ENCODE measurements around the gene SUGCT. TPM values are rescaled to one million over a fixed set of nuclear protein-coding genes. Genes with fewer than 3 reads are reported as not detected.
"Not testable (repeated sequence)": the region's sequence is repeated elsewhere in the genome, so short reads cannot be mapped to it uniquely, and the experiment has no call there.

SUGCT gene
- total RNA-seq, 4 donors from 2014 or later = 0.83 to 7.1 (median 3.2) TPM

GRCh38 chr7:40147371-40148246 is 12.8 kb downstream of the SUGCT start:
- Histone ChIP-seq H3K27me3 (no peaks in the 10 kb centered on the region), H3K4me3 (no peak overlapping the region), H3K27ac (no peak overlapping the region), H3K9me3 (no peaks in the 10 kb centered on the region), H3K36me3 (no peaks in the 10 kb centered on the region), H3K4me1 (no peaks in the 10 kb centered on the region)
- no peak for TF ChIP-seq POLR2A (IDR thresholded peaks at IDR 0.05)
- no peak for TF ChIP-seq CTCF (IDR thresholded peaks at IDR 0.05)
- intact Hi-C loops (cut with DNase I) = no loop called here
- WGBS, 2 donors = 78 to 89% methylated on average over 14 to 19 of the region's 19 CpGs
- DNase-seq = no peak

DNA sequence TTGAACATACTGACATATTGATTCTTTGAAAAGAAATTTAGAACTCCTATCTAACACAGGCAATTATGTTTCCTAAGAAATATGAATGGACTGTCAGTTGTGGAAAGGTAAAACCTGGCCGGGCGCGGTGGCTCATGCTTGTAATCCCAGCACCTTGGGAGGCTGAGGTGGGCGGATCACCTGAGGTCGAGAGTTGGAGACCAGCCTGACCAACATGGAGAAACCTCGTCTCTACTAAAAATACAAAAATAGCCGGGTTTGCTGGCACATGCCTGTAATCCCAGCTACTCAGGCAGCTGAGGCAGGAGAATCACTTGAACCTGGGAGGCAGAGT is 13.4 kb downstream of the SUGCT start:
- H3K4me1 ChIP-seq; H3K4me3 ChIP-seq; intact Hi-C loops (cut with DNase I); H3K9me3 ChIP-seq; H3K27me3 ChIP-seq; H3K36me3 ChIP-seq; H3K27ac ChIP-seq; DNase-seq: not testable (repeated sequence)
- WGBS, 2 donors = 88 to 92% methylated on average over 5 to 7 of the region's 7 CpGs

DNA sequence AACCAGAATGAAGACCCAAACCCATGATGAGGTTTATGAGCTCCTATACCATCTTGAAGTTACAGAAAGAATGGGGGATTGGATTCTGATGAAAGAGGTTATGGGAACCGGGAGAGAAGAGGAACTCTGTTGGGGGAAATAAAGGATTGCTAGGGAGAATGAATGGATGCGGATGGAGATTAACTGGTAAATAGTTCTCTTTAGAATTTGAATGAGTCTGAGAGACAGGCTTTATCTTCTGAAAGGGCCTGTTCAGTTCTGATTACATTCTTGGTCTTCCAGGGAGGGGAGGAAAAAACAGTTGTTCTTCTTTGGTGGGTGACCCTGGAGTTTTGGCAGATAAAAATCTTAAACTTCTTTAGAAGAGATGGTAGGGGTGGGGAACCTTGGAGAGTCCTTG is 13.9 kb downstream of the SUGCT start:
- H3K36me3 ChIP-seq = no peaks in the 10 kb centered on the region
- no peaks in the 10 kb centered on the region for H3K27me3 ChIP-seq
- intact Hi-C loops (cut with DNase I) = no loop called here
- H3K4me1 ChIP-seq = no peaks in the 10 kb centered on the region
- TF ChIP-seq CTCF (IDR thresholded peaks at IDR 0.05) (no peak), POLR2A (IDR thresholded peaks at IDR 0.05) (no peak)
- H3K4me3 ChIP-seq = no peak overlapping the region
- WGBS, 2 donors = 76 to 95% methylated on average over 2 of the region's 2 CpGs
- no peak overlapping the region for H3K27ac ChIP-seq
- DNase-seq = no peak
- H3K9me3 ChIP-seq = no peaks in the 10 kb centered on the region

DNA sequence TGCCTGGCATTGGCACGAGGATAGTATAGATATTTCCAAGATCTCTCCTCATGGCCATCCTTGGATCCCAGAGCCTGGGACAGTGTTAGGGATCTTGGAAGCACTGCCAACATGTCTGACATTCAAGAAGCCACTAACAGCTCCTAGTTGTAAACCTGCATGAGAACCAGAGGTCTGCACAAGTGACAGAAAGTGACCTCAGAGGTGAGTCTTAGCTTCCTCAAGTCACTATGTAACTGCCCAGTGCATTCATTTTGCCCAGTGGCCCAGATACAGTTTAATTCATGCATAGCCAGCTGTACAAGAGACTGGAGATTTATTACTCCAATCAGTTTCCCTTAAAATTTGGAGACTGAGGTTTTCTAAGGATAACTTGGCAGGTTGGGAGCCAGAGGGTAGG is 16.7 kb downstream of the SUGCT start:
- H3K4me3 ChIP-seq = no peak overlapping the region
- H3K27me3 ChIP-seq = no peaks in the 10 kb centered on the region
- TF ChIP-seq POLR2A (IDR thresholded peaks at IDR 0.05) (no peak), CTCF (IDR thresholded peaks at IDR 0.05) (no peak)
- no peaks in the 10 kb centered on the region for H3K9me3 ChIP-seq
- 73 to 100% methylated on average over 1 of the region's 1 CpG for WGBS, 2 donors
- intact Hi-C loops (cut with DNase I) = no loop called here
- DNase-seq = no peak
- H3K36me3 ChIP-seq = no peaks in the 10 kb centered on the region
- H3K4me1 ChIP-seq = no peaks in the 10 kb centered on the region
- no peak overlapping the region for H3K27ac ChIP-seq

- Histone ChIP-seq H3K9me3 (no peaks in the 10 kb centered on the region), H3K27ac (no peak overlapping the region), H3K36me3 (no peaks in the 10 kb centered on the region), H3K27me3 (no peaks in the 10 kb centered on the region), H3K4me1 (no peaks in the 10 kb centered on the region), H3K4me3 (no peak overlapping the region)
- no peak for DNase-seq
- WGBS, 2 donors = 87 to 90% methylated on average over 4 of the region's 4 CpGs
- TF ChIP-seq POLR2A (IDR thresholded peaks at IDR 0.05) (no peak), CTCF (IDR thresholded peaks at IDR 0.05) (no peak)
- intact Hi-C loops (cut with DNase I) = no loop called here
Measured at GRCh38 chr7:40156988-40157387, 22.2 kb downstream of the SUGCT start.

DNA sequence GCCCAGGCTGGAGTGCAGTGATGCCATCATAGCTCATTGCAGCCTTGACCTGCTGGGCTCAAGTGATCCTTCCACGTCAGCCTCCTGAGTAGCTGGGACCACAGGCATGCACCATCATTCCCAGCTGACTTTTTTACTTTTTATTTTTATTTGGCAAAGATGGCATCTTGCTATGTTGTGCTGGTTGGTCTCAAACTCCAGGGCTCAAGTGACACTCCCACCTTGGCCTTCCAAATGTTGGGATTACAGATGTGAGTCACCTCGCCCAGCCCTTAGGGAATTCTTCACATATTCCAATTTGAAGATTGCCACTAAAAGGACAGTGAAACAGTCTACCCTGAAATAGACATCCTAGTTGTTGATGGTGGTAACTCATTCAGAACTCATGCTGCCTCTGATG is 27.7 kb downstream of the SUGCT start:
- DNase-seq = no peak
- no peaks in the 10 kb centered on the region for H3K27me3 ChIP-seq
- no peak overlapping the region for H3K27ac ChIP-seq
- TF ChIP-seq POLR2A (IDR thresholded peaks at IDR 0.05) = no peak
- no peaks in the 10 kb centered on the region for H3K4me1 ChIP-seq
- WGBS, 2 donors = 82% methylated on average over 2 of the region's 2 CpGs
- H3K4me3 ChIP-seq = no peak overlapping the region
- H3K9me3 ChIP-seq = no peaks in the 10 kb centered on the region
- intact Hi-C loops (cut with DNase I) = no loop called here
- H3K36me3 ChIP-seq = no peaks in the 10 kb centered on the region
